Right renal cortex interstitium (tissue), 3 donors: ENCODE data around the gene NELL1. TPM values are rescaled to one million over a fixed set of nuclear protein-coding genes. Genes with fewer than 3 reads are reported as not detected.

Experiments
- DNase-seq, 3 donors: peaks; one replicate each; pipeline ENCODE4 v3.0.0-alpha.2; 2013; ENCODE audit warnings: low read depth in 3 of 3, low spot score in 2 of 3
- polyA plus RNA-seq, 3 donors: library from polyadenylated mRNA; unstranded; fragments of 120-200 nt; gene quantifications; one replicate each; pipeline ENCODE4 v1.2.1, GENCODE V29; 2013; ENCODE audit not compliant: insufficient read length in 3 of 3

Gene NELL1
- polyA plus RNA-seq, 3 donors = 2.8 to 3.8 (median 3.6) TPM

DNA sequence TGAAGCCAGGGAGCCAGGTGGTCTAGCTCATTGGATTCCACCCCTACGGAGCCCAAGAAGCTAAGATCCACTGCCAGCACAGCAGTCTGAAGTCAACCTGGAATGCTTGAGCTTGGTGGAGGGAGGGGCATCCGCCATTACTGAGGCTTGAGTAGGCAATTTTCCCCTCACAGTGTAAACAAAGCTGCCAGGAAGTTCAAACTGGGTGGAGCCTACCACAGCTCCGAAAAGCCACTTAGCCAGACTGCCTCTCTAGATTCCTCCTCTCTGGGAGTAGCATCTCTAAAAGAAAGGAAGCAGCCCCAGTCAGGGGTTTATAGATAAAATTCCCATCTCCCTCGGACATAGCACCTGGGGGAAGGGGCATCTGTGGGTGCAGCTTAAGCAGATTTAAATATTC is 620.3 kb downstream of the NELL1 start:
- no peak for DNase-seq

DNA sequence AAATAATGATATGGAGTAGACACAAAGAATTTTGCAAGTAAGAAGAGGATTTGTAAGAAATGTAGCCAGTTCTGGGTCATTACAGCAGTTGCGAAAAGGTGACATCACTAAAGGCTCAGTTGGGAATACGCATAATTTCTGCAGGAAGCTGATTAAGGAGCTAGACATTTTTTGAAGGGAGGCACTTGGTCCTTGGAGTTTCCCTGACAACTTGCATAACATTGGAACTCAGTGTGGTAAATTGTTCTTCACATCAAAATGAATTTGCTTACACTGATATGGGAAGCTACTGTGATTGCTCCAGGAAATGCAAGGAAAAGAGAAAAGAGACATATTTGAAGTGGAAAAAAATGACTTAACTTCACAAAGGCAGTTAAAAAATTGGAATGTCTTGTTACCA is 626.1 kb downstream of the NELL1 start:
- DNase-seq = no peak

DNA sequence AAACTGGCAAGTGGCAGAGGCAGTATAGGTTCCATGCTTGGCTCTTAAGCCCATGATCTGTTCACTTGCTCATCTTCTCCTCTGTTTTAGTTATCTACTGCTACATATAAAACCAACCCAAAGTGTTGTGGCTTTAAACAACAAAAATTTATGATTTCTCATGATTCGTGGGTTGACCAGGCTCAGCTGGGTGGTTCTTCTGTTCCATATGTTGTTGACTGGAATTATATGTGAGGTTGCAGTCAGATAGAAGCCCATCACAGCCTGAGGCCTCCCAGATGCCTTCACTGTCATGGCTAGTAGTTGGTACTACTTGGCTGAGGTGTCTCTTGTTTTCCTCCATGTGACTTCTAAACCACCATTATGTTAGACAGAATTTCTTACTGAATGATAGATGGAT is 632.6 kb downstream of the NELL1 start:
- DNase-seq = no peak

DNA sequence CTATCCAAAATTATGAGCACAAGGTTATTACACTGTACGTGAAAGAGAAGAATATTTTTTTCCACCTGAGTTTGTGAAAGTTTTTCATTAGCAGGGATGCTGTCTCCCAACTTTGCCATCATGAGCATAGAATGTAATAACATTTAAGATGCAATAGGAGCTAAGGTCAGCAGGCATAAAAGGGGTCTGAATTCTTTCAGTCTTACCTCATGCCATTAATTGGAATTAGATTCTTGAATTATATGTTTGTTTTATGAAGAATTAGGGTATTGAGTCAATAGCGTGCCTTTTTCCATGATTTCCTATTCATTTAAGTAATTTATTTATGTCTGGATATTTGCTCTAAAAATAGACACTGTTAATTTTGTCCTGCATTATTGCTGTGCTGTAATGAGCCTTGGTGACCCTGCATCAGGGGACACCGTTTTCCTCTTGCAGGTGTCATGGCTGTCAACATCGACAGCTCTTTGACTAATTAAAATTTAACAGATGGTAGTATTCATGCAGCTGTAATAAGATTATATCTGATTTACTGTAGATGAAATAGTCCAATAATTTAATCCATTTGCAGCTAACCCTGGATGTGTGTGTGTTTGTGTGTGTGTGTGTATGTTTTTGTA is 637.5 kb downstream of the NELL1 start:
- no peak for DNase-seq

- no peak for DNase-seq
Observed at GRCh38 chr11:21307874-21308273, 638.5 kb downstream of the NELL1 start.

DNA sequence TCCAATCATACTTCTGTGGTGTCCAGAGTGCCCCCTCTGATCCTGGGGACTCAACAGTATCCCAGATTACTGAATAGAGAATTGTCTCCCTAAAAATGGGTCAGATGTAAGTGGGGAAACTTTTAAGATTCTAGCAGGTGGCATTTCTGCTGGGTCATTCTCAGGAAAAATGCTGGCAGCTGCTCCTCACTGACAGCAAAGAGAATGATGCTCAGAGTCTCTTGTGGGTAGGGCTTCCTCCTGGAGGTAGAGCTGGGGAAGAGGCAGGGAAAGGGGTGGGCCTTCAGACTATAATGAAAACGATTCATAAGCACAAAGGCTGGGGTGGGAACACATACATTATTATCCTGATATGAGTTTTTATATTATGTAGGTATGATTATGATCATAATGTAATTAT is 647.2 kb downstream of the NELL1 start:
- DNase-seq = no peak

GRCh38 chr11:21321072-21321471 is 651.7 kb downstream of the NELL1 start:
- no peak for DNase-seq

GRCh38 chr11:21321530-21321929 is 652.1 kb downstream of the NELL1 start:
- no peak for DNase-seq

DNA sequence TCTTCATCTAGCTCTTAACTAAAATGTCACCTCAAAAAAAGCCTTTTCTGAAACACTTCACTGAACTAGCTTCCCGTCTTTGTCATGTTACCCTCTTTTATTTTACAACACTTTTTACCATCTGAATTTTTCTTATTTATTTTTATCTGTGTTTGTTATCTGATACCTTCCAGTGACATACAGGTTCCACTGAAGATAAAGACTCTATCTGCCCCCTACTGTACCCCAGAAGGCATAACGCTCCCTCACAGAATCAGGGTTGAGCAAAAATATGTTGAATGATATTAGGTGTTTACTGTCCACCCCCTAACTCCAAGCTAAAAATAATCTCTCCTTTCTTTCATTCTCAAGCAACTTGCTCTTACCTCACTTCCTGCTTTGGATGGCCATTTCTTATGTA is 654.2 kb downstream of the NELL1 start:
- DNase-seq = no peak

DNA sequence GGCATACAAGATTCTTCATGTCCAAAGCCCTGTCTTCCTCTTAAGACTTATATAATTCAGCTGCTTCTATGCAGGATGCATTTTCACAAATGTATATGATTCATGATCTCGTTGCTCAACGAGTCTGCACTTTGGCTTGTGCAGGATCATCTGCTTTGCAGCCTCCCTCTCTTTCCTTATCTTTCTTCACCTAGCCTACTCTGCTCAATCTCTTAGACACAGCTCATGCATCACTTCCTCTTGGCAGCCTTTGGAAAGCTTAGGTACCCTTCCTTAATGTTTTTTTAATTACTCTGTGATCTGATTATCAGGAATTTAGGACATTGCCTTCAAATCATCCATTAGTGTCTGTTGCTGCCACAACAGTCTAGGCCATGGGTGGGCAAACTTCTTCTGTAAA is 673.8 kb downstream of the NELL1 start:
- no peak for DNase-seq

- DNase-seq = no peak
Observed at GRCh38 chr11:21346361-21346760, 677.0 kb downstream of the NELL1 start.

- DNase-seq = no peak
Observed at GRCh38 chr11:21350613-21351012, 681.2 kb downstream of the NELL1 start.

DNA sequence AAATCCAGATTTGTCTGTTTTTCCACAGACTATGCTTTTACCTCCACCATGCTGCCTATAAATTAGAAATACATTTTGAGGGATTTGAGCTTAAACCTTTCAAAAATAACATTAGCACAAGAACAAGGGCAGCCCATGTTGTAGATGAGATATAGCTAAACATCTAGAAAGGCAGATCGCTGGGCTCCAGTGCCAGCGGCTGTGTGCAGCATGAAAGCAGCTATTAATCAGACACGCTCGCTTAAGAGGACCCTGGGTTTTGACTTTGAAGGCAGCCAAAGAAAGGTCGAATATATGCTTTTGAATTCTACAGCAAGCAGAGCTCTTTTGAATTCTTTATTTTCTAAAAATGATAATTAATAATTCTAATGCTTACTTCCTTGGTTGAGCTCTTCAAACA is 684.0 kb downstream of the NELL1 start:
- DNase-seq = no peak

DNA sequence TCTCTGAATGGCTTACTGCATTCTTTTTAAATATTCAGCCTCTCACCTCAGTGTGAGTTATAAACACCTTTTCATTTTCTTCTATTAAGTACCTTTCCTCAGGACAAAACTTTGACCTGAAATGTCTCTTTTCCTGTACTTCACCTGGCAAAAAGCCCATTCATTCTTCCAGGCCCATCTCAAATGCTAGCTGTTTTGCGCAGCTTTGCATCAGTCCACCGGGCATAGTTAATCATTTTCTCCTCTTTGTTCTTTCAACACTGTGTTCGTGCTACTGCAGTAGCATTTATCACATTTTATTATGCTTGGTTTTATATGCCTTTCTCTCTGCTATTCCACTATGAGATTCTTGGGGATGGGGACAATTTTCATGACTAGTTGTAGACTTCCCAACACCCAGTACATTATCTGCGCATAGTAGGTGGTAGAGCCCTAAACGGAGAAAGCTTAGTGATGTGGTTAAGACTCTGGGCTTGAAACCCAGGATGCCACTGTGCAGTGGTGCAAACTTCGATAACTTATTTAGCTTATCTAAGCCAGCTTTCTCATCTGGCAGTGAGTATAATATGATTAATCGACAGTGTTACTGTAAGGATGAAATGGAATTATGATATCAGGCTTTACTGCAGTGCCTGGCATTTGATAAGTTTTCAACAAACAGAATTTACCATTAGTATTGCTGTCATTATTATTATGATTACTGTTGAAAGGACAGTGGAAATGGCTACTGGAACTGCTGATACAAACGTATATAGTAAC is 695.7 kb downstream of the NELL1 start:
- DNase-seq = peak in 1 of 3 donors; percentile 8

GRCh38 chr11:21369947-21370346 is 700.6 kb downstream of the NELL1 start:
- DNase-seq = no peak

DNA sequence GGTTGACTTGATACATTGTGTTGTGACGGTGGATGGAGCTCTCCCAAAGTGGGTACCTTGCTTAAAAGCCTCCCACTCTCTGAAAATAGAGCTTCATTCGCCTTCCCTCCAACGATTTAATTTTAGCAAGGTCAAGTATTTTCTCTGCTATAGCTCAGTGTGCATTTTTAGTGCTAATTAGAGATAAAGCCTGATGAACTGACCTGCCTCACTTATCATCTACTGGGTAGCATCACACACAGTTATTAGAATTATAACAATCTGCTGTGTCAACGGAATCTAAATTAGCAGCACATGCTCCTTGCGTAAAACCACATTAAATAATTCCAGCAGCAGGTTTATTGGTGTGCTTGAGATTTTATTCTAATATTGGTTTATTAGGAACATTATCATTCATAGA is 701.7 kb downstream of the NELL1 start:
- no peak for DNase-seq

GRCh38 chr11:21372672-21373071 is 703.3 kb downstream of the NELL1 start:
- DNase-seq = no peak

- DNase-seq = no peak
Observed at GRCh38 chr11:21374376-21374775, 705.0 kb downstream of the NELL1 start.

DNA sequence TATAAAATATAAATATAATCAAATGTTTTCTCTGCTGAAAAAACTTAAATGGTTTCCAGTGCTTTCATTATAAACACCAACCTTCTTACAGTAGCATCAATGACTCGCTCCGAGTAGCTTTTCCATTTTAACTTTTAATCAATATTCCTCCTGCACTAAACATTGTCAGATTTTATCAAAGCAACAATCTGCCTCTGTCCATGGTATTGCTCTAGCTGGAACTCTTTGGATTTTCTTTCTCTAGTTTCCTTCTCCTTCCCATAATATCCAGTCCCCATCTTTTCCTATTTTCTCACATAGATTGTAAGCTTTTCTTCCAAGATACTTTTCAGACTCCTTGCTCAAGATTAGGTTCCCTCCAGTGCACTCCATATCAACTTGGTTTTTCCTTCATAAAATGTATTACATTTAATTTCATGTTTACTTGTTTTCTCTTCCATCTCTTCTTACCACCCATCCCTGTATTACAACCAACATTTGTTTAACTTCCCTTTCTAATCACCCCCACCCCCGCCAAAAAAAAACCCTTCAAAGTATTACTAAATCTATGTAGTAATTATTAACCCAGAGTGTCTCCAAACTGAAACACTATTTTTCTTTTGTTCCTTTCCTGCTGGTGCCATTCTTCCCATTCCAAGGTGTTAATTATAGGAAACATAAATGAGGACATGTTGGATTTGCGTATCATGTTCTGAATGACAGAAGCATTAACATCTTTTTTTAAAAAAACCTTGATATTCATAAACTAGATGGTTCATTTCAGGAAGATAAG is 716.5 kb downstream of the NELL1 start:
- no peak for DNase-seq

- no peak for DNase-seq
Observed at GRCh38 chr11:21390430-21390829, 721.0 kb downstream of the NELL1 start.

- no peak for DNase-seq
Observed at GRCh38 chr11:21396342-21397008, 727.1 kb downstream of the NELL1 start.
